SH-SY5Y (cell line): ENCODE data around the gene FSTL4.

Source experiments
- GATA2 ChIP-seq: IDR thresholded peaks from 2 replicates; pipeline ENCODE4 v1.6.1; 2011; ENCODE audit warnings: mild to moderate bottlenecking, low read depth, low read length
- GATA3 ChIP-seq: IDR thresholded peaks from 2 replicates; pipeline ENCODE4 v1.6.1; 2011; ENCODE audit warnings: low read depth, mild to moderate bottlenecking, low read length, moderate library complexity

DNA sequence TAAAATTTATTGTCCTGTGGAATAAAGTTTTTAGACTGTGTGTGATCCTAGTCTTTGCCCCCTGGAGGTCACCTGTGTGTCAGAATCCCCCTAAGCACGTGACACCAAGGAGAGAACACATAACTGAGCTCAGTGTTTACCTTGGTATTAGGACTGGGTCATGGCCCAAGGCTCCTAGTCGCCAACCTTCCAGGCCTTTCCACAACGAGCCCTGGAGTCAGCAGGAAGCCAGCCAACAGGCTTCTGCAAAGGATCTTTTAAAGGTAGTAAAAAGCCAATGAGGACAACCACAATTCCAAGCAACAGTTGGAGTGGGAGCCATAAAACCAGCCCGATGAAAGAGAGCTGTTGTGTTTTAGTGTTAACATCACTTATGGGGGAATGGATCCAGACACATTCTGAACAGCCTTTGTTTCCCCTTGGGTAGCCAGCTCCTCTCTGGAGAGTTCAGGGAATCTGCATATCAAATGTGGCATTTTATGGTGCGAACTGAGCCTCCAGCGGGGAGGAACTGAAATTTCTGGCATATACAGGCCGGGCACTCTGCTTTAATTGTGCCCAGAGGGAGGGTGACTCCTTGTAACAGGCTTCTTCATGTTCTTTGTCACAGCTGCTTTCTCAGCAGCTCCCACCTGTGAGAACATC, 239.9 kb downstream of the FSTL4 start:
- TF ChIP-seq GATA2, result no peak
- no peak for TF ChIP-seq GATA3
